DND-41 (cell line): Measurements from ENCODE around the gene PSMD6.

Experiments
- EZH2 ChIP-seq: IDR thresholded peaks from 3 replicates; pipeline ENCODE4 v1.6.1; 2012; ENCODE audit warnings: borderline replicate concordance, low read depth, mild to moderate bottlenecking, moderate library complexity, low read length, inconsistent platforms; ENCODE audit not compliant: severe bottlenecking
- TF ChIP-seq, protein P1 (sequence below): IDR thresholded peaks from 2 replicates; pipeline ENCODE4 v1.5.1; 2012; ENCODE audit warnings: borderline replicate concordance, low read length, moderate library complexity, mild to moderate bottlenecking; ENCODE audit not compliant: poor library complexity, severe bottlenecking; ENCODE audit errors: extremely low read depth

DNA sequence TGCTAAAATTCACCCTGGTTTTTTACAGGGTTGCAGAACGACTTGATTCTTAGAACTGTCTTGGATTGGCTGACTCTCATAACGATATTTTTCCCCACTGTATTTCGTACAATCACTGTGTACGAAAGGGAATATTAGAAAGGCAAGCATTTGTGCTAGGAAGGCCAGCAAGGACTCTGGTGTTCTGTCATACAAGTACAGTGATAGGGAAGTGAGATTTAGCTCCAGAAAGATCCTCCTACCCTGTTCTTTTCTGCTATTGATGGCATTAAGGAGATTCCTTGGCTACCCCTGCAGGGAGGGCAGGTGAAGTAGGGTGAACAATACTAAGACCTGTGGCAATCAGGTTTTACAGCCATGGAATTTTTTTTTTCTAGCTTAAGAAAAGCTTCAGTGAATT is 57.3 kb downstream of the PSMD6 start:
- TF ChIP-seq, protein P1, sequence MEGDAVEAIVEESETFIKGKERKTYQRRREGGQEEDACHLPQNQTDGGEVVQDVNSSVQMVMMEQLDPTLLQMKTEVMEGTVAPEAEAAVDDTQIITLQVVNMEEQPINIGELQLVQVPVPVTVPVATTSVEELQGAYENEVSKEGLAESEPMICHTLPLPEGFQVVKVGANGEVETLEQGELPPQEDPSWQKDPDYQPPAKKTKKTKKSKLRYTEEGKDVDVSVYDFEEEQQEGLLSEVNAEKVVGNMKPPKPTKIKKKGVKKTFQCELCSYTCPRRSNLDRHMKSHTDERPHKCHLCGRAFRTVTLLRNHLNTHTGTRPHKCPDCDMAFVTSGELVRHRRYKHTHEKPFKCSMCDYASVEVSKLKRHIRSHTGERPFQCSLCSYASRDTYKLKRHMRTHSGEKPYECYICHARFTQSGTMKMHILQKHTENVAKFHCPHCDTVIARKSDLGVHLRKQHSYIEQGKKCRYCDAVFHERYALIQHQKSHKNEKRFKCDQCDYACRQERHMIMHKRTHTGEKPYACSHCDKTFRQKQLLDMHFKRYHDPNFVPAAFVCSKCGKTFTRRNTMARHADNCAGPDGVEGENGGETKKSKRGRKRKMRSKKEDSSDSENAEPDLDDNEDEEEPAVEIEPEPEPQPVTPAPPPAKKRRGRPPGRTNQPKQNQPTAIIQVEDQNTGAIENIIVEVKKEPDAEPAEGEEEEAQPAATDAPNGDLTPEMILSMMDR = no peak
- TF ChIP-seq EZH2 = no peak
